Pancreas (tissue), 10 donors: ENCODE data around the gene GRM5. TPM values are rescaled to one million over a fixed set of nuclear protein-coding genes. Genes with fewer than 3 reads are reported as not detected.
A peak's percentile ranks its signal among the peaks of the same experiment; 100 is the strongest.

ENCODE experiments used
- ATAC-seq, 4 donors: fragments of 200-7000 bp; cut with Tn5 transposase; one replicate each; pipeline versions ENCODE4 v1.8.0 to v1.9.1; 2020; ENCODE audit warnings: mild to moderate bottlenecking in 4 of 4, moderate library complexity in 4 of 4
- DNase-seq, 6 donors: peaks; one replicate each; pipeline ENCODE4 v3.0.0-alpha.2; 2020
- FAIRE-seq: peaks from 2 replicates; lab custom pipeline; 2012; peaks lifted over from hg19 to GRCh38; lab: Jason Lieb, UNC
- H3K27ac ChIP-seq, 4 donors: fragments of 200-600 bp; sonication (generic); 1 replicate in 3 of 4; 2 replicates in 1 of 4; pipeline versions ENCODE4 v1.5.0 to v1.8.0; 2020
- H3K27me3 ChIP-seq, 4 donors: fragments of 200-600 bp; one replicate each; pipeline ENCODE4 v1.8.0; 2021
- H3K36me3 ChIP-seq, 3 donors: fragments of 200-600 bp; sonication (generic) in 1 of 3; one replicate each; pipeline versions ENCODE4 v1.5.0 to v1.8.0; 2020 to 2021
- H3K4me1 ChIP-seq, 3 donors: fragments of 200-600 bp; one replicate each; pipeline ENCODE4 v1.8.0; 2021
- H3K4me3 ChIP-seq, 4 donors: fragments of 200-600 bp; sonication (generic) in 2 of 4; one replicate each; pipeline versions ENCODE4 v1.5.0 to v1.8.0; 2020 to 2021
- H3K9me3 ChIP-seq, 4 donors: fragments of 200-600 bp; one replicate each; pipeline ENCODE4 v1.8.0; 2021
- WGBS, 2 donors: extraction: QIAGEN DNeasy Blood & Tissue Kit; methylation state at CpG; one replicate each; pipeline ENCODE4 v1.1.7; 2013; 5-methylcytosine and 5-hydroxymethylcytosine counted together
- intact Hi-C, 3 donors: fragments of 100-400 bp; cut with DNase I; formaldehyde crosslinking; loops; one replicate each; pipeline versions ENCODE4 v1.11.1 to v1.14.2; 2022
- polyA plus RNA-seq, 2 donors: library from polyadenylated mRNA; stranded (reverse); fragments of 200-250 nt; gene quantifications; one replicate each; pipeline ENCODE4 v1.2.3, GENCODE V29; 2013
- total RNA-seq, 6 donors: library from RNA; stranded (reverse); fragmentation: NEBNext Ultra II Directional in 4 of 6; extraction: Animal tissue kit (Norgen Biotek cat#: 25700) in 4 of 6; gene quantifications; one replicate each; pipeline versions ENCODE4 v1.2.1 to v1.2.4, GENCODE V29; 2021 to 2023
- TF ChIP-seq, protein P1 (sequence below), 4 donors: fragments of 200-600 bp; sonication (generic) in 3 of 4; IDR thresholded peaks; one replicate each; pipeline versions ENCODE4 v1.5.0 to v1.8.0; 2021; ENCODE audit warnings: antibody characterized with exemption in 4 of 4
- donor health status: healthy with polysubstance abuse.
- donor health status: DM: no; HTN: no; CAD: no; lungs with moderate emphysema.
- donor health status: DM: no; HTN: no; CAD: no.
- donor health status: control.
- donor health status: control.
- donor health status: Bipolar disorder and iron deficiency.
- donor health status: DM: yes; HTN: yes; CAD: no.
- donor health status: DM: no; HTN: no; CAD: no.
- donor health status: DM: no; HTN: no; CAD: no.
- donor health status: DM: yes; HTN: yes; CAD: no.

GRM5 gene
- total and polyA plus RNA-seq, 8 donors, result 0.02 to 0.06 (median 0.06) TPM; not detected in 5

DNA sequence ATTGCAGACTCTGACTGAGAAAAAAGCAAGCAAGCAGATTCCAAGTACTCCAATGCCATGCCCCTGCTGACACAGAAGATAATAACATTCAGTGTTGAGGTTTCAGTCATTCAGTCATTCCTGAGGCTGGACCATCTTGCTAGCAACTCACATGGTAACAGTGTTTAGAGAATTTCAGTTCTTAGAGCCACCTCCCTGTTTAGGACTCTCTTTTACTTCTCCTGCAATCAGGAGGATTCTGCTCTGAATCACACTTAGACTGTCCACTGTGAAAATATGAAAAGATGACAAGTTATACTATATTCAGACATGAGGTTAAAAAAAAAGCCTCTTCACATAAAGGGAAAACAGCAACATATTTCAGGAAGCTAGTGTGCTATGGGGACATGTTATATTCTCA is 544.4 kb downstream of the GRM5 start:
- intact Hi-C loops, result no loop called here
- TF ChIP-seq, protein P1, sequence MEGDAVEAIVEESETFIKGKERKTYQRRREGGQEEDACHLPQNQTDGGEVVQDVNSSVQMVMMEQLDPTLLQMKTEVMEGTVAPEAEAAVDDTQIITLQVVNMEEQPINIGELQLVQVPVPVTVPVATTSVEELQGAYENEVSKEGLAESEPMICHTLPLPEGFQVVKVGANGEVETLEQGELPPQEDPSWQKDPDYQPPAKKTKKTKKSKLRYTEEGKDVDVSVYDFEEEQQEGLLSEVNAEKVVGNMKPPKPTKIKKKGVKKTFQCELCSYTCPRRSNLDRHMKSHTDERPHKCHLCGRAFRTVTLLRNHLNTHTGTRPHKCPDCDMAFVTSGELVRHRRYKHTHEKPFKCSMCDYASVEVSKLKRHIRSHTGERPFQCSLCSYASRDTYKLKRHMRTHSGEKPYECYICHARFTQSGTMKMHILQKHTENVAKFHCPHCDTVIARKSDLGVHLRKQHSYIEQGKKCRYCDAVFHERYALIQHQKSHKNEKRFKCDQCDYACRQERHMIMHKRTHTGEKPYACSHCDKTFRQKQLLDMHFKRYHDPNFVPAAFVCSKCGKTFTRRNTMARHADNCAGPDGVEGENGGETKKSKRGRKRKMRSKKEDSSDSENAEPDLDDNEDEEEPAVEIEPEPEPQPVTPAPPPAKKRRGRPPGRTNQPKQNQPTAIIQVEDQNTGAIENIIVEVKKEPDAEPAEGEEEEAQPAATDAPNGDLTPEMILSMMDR (IDR thresholded peaks at IDR 0.05), result no peak
- no peaks in the 10 kb centered on the region for H3K27me3 ChIP-seq
- ATAC-seq (no peak), DNase-seq (no peak), FAIRE-seq (no peak)
- no peaks in the 10 kb centered on the region for H3K4me1 ChIP-seq
- no peak overlapping the region for H3K27ac ChIP-seq
- no peak overlapping the region for H3K4me3 ChIP-seq
- no peaks in the 10 kb centered on the region for H3K36me3 ChIP-seq
- H3K9me3 ChIP-seq, result no peaks in the 10 kb centered on the region

DNA sequence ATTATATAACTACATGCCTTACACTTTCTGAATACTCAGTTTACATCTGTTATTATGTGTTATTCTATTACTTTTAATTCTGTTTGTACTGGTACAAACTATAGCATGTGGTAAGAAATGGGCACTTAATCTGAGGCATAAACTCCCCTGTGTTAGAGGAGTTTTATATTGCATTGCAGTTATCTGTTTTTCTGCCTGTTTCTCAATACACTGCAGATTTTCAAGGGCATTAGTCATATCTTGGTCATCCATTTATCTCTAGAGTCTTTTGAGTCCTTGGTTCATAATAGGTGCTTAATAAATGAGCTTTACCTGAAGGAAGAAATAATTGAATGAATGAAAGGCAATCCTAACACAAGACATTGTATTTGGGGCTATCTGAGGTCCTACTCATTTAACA is 545.4 kb downstream of the GRM5 start:
- Histone ChIP-seq H3K9me3 (no peaks in the 10 kb centered on the region), H3K4me3 (no peak overlapping the region), H3K4me1 (no peaks in the 10 kb centered on the region), H3K36me3 (no peaks in the 10 kb centered on the region), H3K27me3 (no peaks in the 10 kb centered on the region), H3K27ac (no peak overlapping the region)
- no peak for FAIRE-seq
- no peak for DNase-seq
- intact Hi-C loops, result no loop called here
- no peak for ATAC-seq
- TF ChIP-seq, protein P1 (IDR thresholded peaks at IDR 0.05), result no peak

DNA sequence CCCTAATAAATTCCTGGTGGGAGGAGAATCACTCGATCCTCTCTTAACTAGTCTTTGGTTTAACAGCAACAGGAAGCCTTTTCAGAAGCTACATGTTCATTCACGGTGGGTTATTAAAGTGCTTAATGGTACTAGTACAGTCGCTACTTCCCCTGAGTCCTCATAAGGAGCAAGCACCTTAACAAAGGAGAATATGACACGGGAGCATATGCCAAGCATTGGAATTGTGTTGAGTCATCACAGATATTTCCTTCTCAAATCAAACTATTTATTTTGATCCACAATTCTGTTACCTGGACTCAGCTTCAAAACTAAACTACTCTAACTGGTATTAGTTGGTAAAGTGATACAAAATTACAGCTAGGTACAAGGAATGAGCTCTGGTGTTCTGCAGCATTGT is 550.8 kb downstream of the GRM5 start:
- FAIRE-seq (no peak), ATAC-seq (no peak), DNase-seq (no peak)
- H3K4me3 ChIP-seq, result no peak overlapping the region
- no peaks in the 10 kb centered on the region for H3K4me1 ChIP-seq
- no peaks in the 10 kb centered on the region for H3K9me3 ChIP-seq
- WGBS, 2 donors, result 71 to 79% methylated on average over 4 of the region's 4 CpGs
- no peaks in the 10 kb centered on the region for H3K27me3 ChIP-seq
- intact Hi-C loops, result no loop called here
- H3K27ac ChIP-seq, result no peak overlapping the region
- no peaks in the 10 kb centered on the region for H3K36me3 ChIP-seq
- TF ChIP-seq, protein P1 (IDR thresholded peaks at IDR 0.05), result no peak

DNA sequence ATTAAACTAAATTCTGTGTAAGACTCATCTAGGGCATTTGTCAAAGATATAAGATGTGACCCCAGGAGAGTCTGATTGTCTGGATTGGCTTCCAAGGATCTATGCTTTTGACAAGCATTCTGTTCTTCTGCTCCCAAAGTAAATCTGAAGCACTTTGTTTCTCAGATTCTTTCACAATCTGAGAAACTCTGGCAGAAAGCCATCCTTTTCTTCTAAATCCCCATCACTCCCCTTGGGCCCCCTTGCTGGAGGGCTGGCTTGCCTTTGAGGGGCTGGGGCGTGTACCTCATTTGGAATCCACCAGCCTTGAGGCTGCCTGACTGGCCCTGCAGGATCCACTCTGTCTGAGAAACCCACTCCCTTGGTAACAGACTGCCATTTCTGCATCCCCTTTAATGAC is 554.8 kb downstream of the GRM5 start:
- TF ChIP-seq, protein P1 (IDR thresholded peaks at IDR 0.05), result no peak
- no peaks in the 10 kb centered on the region for H3K36me3 ChIP-seq
- H3K4me1 ChIP-seq, result peaks cover 0 to 9% (median 0%) of the 10 kb centered on the region in 3 donors
- ATAC-seq (no peak), FAIRE-seq (no peak), DNase-seq (no peak)
- peaks cover 0 to 11% (median 2%) of the 10 kb centered on the region in 4 donors for H3K27me3 ChIP-seq
- WGBS, 2 donors, result 61 to 88% methylated on average over 1 of the region's 1 CpG
- H3K9me3 ChIP-seq, result no peaks in the 10 kb centered on the region
- intact Hi-C loops, result no loop called here
- H3K27ac ChIP-seq, result no peak overlapping the region
- H3K4me3 ChIP-seq, result no peak overlapping the region

DNA sequence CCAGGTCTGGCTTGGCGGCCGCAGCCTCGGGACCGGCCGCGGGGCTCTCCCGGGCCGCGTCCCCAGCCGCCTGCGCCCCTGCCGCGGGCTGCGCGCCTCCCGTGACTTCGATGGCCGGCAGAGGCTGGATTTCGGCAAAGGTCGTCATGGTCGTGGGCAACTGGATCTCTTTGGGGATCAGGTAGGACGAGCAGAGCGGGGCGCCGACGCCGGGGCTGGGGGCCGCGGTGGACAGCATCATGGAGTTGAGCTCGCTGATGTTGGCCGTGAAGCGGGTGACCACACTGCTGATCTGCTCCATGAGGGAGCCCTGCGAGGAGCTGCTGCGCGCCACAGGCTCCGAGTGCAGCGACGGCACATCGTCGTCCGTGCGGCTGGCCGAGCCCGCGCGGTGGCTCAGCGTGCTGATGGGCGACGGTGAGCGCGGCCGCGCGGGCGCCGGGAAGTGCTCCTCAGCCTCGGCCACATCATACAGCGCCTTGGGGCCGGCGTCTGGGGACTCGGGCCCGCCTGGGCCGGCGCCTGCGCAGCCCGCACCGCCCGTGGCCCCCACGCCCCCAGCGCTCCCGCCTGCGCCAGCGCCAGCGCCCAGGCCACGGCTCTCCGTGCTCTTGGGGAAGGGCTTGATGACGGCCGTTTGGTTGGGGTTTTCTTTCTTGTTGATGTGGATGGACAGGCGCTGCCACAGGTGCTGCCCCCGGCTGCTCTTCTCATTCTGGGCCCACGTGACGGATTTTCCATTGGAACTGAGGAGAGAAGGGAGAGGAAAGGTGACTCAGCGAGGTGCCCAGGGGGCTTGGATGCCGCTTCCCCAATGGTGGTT is 556.8 kb downstream of the GRM5 start:
- WGBS, 2 donors, result 4 to 6% methylated on average over 70 to 84 of the region's 84 CpGs
- DNase-seq (peak in 4 of 6 donors; percentile 15 to 75 (median 48)), FAIRE-seq (no peak), ATAC-seq (peak; percentile 53 to 82 (median 70))
- no peaks in the 10 kb centered on the region for H3K9me3 ChIP-seq
- H3K27me3 ChIP-seq, result peaks cover 0 to 11% (median 3%) of the 10 kb centered on the region in 4 donors
- H3K27ac ChIP-seq, result no peak overlapping the region
- TF ChIP-seq, protein P1 (IDR thresholded peaks at IDR 0.05), result no peak
- H3K4me3 ChIP-seq, result peak overlapping the region; percentile 5 to 45 (median 20)
- no peaks in the 10 kb centered on the region for H3K36me3 ChIP-seq
- intact Hi-C loops, result no loop called here
- peaks cover 0 to 9% (median 0%) of the 10 kb centered on the region in 3 donors for H3K4me1 ChIP-seq
